ENCODE measurements around the gene DPP7.
A peak's percentile ranks its signal among the peaks of the same experiment; 100 is the strongest.

DPP7 gene

DNA sequence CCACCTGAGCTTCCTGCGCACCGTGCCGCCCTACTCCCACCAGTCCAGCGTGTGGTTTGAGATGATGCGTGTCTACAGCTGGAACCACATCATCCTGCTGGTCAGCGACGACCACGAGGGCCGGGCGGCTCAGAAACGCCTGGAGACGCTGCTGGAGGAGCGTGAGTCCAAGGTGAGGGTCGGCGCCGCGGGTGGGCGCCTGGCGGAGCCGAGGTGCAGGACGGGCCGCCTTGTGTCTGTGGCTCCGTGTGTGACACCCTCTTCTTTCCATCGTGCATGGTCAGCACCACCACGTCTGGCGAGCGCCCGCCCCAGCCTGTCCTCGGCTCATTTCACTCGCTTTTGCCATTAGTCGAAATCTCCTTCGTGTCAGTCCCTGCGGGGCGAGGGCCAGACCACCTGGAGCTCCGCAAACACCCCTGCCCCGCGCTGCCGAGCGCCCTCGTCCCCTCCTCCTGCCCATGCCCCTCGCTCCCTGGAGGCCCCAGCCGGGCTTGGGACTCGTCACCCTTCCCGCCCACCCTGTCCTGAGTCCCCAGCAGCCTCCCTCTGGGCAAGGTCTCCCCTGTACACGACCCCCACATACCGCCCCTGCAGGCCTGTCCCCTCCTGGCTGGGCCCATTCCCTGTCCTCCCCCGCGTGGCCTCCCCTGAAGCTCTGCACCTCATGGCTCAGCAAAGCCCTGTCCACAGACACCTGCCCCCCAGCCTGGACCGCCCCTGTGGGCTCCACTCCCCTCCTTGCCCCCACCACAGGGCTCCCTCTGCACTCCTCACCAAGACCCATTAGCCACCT is 31.4 kb upstream of the DPP7 start:
- Histone ChIP-seq H3K4me3 (replicated peaks; ENCODE audit: insufficient read depth, low read length) (no peak overlapping the region), H3K27me3 (ENCODE audit: insufficient read depth, poor library complexity, severe bottlenecking) (no peaks in the 10 kb centered on the region), H3K27ac (replicated peaks) (no peak overlapping the region)
- DNase-seq (ENCODE audit: low read depth in 1 of 2, low spot score in 1 of 2): no peak
- TF ChIP-seq SPI1 (IDR thresholded peaks at IDR 0.05; ENCODE audit: borderline replicate concordance, low read depth): no peak
- TF ChIP-seq, protein P1, sequence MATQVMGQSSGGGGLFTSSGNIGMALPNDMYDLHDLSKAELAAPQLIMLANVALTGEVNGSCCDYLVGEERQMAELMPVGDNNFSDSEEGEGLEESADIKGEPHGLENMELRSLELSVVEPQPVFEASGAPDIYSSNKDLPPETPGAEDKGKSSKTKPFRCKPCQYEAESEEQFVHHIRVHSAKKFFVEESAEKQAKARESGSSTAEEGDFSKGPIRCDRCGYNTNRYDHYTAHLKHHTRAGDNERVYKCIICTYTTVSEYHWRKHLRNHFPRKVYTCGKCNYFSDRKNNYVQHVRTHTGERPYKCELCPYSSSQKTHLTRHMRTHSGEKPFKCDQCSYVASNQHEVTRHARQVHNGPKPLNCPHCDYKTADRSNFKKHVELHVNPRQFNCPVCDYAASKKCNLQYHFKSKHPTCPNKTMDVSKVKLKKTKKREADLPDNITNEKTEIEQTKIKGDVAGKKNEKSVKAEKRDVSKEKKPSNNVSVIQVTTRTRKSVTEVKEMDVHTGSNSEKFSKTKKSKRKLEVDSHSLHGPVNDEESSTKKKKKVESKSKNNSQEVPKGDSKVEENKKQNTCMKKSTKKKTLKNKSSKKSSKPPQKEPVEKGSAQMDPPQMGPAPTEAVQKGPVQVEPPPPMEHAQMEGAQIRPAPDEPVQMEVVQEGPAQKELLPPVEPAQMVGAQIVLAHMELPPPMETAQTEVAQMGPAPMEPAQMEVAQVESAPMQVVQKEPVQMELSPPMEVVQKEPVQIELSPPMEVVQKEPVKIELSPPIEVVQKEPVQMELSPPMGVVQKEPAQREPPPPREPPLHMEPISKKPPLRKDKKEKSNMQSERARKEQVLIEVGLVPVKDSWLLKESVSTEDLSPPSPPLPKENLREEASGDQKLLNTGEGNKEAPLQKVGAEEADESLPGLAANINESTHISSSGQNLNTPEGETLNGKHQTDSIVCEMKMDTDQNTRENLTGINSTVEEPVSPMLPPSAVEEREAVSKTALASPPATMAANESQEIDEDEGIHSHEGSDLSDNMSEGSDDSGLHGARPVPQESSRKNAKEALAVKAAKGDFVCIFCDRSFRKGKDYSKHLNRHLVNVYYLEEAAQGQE (IDR thresholded peaks at IDR 0.05; ENCODE audit: insufficient replicate concordance, low read depth): peak; percentile 83

DNA sequence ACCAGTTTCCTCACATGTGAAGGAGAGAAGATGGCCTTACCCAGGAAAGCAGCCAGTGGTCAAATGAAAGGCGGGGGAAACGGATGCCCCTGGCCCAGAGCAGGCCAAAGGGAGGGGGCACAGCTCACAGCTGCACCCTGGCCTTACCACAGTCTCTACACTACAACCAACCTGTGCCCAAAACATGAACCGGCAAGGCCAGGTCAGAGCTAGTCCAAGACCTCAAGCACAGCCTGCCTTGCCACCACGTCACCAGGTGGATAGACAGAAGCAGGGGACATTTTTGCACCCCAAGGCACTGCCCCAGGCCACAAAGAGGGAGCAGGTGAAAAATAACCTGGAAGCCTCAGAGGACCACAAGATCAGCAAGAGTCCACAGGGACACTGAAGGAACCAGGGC is 28.9 kb upstream of the DPP7 start:
- TF ChIP-seq, protein P2, sequence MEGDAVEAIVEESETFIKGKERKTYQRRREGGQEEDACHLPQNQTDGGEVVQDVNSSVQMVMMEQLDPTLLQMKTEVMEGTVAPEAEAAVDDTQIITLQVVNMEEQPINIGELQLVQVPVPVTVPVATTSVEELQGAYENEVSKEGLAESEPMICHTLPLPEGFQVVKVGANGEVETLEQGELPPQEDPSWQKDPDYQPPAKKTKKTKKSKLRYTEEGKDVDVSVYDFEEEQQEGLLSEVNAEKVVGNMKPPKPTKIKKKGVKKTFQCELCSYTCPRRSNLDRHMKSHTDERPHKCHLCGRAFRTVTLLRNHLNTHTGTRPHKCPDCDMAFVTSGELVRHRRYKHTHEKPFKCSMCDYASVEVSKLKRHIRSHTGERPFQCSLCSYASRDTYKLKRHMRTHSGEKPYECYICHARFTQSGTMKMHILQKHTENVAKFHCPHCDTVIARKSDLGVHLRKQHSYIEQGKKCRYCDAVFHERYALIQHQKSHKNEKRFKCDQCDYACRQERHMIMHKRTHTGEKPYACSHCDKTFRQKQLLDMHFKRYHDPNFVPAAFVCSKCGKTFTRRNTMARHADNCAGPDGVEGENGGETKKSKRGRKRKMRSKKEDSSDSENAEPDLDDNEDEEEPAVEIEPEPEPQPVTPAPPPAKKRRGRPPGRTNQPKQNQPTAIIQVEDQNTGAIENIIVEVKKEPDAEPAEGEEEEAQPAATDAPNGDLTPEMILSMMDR (IDR thresholded peaks at IDR 0.05; ENCODE audit: insufficient read depth, low read length): no peak
- Histone ChIP-seq H3K27me3 (ENCODE audit: insufficient read depth, poor library complexity, severe bottlenecking) (peaks cover 16% of the 10 kb centered on the region), H3K4me3 (replicated peaks; ENCODE audit: insufficient read depth, low read length) (no peak overlapping the region), H3K27ac (replicated peaks) (no peak overlapping the region)
- DNase-seq (ENCODE audit: low read depth in 1 of 2, low spot score in 1 of 2): no peak

DNA sequence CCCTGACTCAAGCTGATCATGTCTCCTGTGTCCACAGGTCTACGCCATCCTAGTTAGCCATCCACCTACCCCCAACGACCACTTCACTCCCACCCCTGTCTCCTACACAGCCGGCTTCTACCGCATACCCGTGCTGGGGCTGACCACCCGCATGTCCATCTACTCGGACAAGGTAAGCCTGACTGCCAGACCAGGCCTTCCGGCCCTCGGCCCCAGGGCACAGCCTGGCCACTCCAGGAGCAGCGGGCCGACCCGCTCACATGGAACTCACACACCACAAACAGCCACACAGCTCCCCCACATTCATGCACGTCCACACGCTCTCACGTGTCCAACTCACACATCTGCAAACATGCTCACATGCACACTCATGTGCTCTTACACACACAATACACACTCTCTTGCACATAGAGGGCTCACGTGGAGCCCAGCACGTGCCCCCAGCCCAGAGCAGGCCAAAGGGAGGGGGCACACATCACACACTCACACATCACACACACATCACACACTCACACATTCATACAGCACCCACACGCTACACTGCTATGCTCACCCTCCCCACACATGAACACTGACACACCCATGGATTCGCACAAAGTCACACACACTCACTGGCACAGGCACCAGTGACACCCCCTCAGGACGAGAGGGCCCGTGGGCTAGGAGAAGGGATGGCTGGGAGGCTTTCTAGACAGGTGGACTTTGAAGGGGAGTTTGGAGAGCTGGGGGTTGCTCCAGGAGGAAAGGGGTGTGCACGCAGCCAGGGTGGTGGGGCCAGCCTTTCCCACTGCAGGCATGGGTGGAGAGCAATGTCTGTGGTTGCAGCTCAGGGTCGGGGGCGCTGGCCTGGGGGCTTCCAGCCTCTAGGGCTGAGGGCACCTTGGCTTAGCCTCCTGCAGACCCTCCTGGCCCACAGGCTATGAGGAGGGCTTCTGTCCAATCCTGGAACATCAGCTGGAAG is 27.7 kb upstream of the DPP7 start:
- DNase-seq (ENCODE audit: low read depth in 1 of 2, low spot score in 1 of 2): no peak
- Histone ChIP-seq H3K27me3 (ENCODE audit: insufficient read depth, poor library complexity, severe bottlenecking) (peaks cover 27% of the 10 kb centered on the region), H3K27ac (replicated peaks) (no peak overlapping the region), H3K4me3 (replicated peaks; ENCODE audit: insufficient read depth, low read length) (no peak overlapping the region)
- TF ChIP-seq SPI1 (IDR thresholded peaks at IDR 0.05; ENCODE audit: borderline replicate concordance, low read depth): no peak
- TF ChIP-seq, protein P2 (IDR thresholded peaks at IDR 0.05; ENCODE audit: insufficient read depth, low read length): no peak
- TF ChIP-seq POLR2AphosphoS5 (IDR thresholded peaks at IDR 0.05; ENCODE audit: low read depth): no peak
- TF ChIP-seq, protein P1 (IDR thresholded peaks at IDR 0.05; ENCODE audit: insufficient replicate concordance, low read depth): no peak

DNA sequence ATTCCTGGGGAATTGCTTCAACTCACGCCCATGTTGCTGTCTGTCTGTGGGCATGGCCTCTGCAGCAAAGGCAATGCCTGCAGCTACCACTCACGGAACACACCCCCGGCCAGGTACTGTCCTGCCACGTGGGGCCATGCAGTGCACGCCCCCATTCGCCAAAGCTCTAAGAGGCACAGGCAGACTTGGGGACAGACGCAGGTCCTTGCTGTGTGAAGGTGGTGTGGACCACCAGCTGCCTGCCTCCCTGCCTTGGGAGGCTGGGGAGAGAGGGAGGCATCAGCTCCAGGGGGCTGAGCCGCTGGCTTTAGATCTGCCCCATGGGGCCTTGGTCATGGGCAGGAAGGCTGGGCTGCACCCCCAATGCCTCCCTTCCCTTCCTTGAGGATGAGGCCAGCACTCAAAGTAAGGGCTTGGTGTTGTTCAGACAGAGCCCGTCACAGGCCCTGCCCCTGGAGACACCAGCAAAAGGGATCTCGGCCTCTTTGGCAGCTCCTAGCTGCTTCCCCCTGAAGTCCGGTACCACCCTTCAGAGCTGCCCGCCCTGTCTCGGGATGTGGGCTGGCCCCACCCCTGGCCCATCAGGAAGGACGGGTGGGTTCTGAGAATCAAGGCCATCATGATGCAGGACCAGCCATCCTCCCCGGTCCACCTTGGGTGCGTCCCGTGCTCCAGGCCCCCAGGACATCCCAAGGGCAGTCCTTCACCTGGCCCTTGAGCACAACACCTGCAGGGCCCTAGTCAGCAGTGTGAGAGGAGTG is 26.7 kb upstream of the DPP7 start:
- H3K4me3 ChIP-seq (replicated peaks; ENCODE audit: insufficient read depth, low read length): no peak overlapping the region
- TF ChIP-seq GABPA (IDR thresholded peaks at IDR 0.05; ENCODE audit: low read depth) (no peak), SPI1 (IDR thresholded peaks at IDR 0.05; ENCODE audit: borderline replicate concordance, low read depth) (no peak), POLR2AphosphoS5 (IDR thresholded peaks at IDR 0.05; ENCODE audit: low read depth) (no peak)
- TF ChIP-seq, protein P2 (IDR thresholded peaks at IDR 0.05; ENCODE audit: insufficient read depth, low read length): no peak
- TF ChIP-seq, protein P1 (IDR thresholded peaks at IDR 0.05; ENCODE audit: insufficient replicate concordance, low read depth): no peak
- peaks cover 37% of the 10 kb centered on the region for H3K27me3 ChIP-seq (ENCODE audit: insufficient read depth, poor library complexity, severe bottlenecking)
- DNase-seq (ENCODE audit: low read depth in 1 of 2, low spot score in 1 of 2): no peak
- no peak overlapping the region for H3K27ac ChIP-seq (replicated peaks)

All from HL-60 (cell line).